H1 (cell line): Measurements from ENCODE around the gene BHLHE23. TPM values are rescaled to one million over a fixed set of nuclear protein-coding genes. Genes with fewer than 3 reads are reported as not detected.

ENCODE experiments used
- TCF12 ChIP-seq: IDR thresholded peaks from 2 replicates; pipeline ENCODE4 v1.6.1; 2011; ENCODE audit warnings: low read depth, mild to moderate bottlenecking, low read length
- polyA plus RNA-seq, 7 experiments: library from polyadenylated mRNA; depleted of rRNA in 3 of 7; stranded (reverse) in 5 of 7; unstranded in 2 of 7; fragments of >200 nt in 5 of 7; fragments of 200-250 nt in 2 of 7; gene quantifications; 1 replicate in 5 of 7; 2 replicates in 1 of 7; 4 replicates in 1 of 7; pipeline versions ENCODE4 v1.2.1 to v1.2.3, GENCODE V29; 2011 to 2013; ENCODE audit warnings: missing spikeins in 2 of 7, mixed read lengths in 2 of 7
- total RNA-seq: library from RNA; stranded (reverse); fragmentation: NEBNext Ultra II Directional; extraction: Animal tissue kit (Norgen Biotek cat#: 25700); gene quantifications from 2 replicates; pipeline ENCODE4 v1.2.1, GENCODE V29; 2021
- TF ChIP-seq, protein P1 (sequence below): IDR thresholded peaks from 2 replicates; pipeline ENCODE4 v1.6.1; 2012; ENCODE audit warnings: inconsistent platforms
- TF ChIP-seq, protein P2 (sequence below): IDR thresholded peaks from 2 replicates; pipeline ENCODE4 v1.6.1; 2012; ENCODE audit warnings: low read length, inconsistent platforms

The BHLHE23 gene
- total and polyA plus RNA-seq, 2 of the 8 experiments (the other 6 are each of a cell fraction or from before 2014, with no cell fraction given) = 0.47 TPM; not detected in 1

DNA sequence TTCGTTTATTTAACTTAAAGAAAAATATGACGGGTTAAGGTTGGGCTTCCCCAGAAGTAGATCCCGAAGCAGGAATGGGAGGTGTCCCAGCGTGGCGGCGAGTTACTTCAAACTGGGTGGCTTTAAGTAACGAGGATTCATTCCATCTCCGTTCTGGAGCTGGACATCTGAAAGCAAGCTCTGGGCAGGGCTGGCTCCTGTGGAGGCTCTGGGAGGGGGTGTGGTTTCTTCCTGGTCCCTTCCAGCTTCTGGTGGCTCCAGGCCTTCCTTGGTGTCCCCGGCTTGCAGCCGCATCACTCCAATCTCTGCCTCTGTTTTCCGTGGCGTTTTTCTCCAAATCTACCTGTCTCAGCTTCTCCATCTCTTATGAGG, 47.3 kb upstream of the BHLHE23 start (continued):
- TF ChIP-seq, protein P1, sequence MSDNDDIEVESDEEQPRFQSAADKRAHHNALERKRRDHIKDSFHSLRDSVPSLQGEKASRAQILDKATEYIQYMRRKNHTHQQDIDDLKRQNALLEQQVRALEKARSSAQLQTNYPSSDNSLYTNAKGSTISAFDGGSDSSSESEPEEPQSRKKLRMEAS = no peak
- no peak for TF ChIP-seq TCF12
- TF ChIP-seq, protein P2, sequence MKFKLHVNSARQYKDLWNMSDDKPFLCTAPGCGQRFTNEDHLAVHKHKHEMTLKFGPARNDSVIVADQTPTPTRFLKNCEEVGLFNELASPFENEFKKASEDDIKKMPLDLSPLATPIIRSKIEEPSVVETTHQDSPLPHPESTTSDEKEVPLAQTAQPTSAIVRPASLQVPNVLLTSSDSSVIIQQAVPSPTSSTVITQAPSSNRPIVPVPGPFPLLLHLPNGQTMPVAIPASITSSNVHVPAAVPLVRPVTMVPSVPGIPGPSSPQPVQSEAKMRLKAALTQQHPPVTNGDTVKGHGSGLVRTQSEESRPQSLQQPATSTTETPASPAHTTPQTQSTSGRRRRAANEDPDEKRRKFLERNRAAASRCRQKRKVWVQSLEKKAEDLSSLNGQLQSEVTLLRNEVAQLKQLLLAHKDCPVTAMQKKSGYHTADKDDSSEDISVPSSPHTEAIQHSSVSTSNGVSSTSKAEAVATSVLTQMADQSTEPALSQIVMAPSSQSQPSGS = no peak
